ENCODE results near the gene S100A6.

S100A6 gene

DNA sequence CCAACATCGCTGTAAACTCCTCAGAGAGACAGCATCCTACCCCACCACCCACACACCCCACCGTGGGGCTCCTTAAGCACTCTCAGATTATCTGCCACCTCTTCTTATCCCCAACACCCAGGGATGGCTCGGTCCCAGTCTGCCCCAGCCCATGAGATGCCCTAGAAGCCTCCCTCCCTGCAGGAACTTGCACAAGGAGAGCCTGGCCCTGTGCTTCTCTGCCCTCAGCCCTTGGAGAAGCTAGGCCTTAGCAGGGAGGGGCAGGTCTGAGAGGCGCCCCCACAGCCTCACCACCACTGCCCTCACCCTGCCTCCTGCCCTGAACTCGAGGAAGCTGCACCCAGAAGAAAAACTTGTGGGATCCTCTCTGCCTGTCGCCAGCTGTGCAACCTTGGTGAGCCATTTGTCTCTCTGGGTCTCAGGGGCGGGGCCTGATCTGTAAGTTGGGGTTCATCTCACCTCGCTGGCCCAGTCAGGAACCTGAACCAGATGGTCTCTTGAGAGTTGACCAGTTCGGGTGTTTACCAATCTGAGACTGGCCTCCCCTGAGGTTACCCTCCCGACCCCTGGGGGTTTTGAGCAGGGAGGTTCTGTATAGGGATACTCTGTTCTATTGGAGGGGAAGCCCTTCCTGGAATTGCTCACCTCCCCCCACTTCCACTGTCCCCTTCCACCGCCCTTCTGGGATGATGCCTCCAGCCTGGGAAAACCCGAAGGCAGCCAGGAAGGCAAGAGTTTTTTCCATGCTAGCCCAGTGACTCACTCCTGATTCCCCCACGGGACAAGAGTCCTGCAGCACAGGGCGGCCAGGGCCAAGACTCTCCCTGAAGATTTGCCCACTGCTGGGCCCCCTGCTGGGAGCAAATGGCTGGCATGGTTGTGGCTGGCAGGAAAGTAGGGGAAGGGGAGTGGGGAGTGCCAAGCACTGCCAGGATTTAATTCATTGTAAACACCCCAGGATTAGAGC lies 13.2 kb upstream of the S100A6 start, which contains the start of gene S100A3:
Gene S100A3, minus strand, starts transcription at position 537 of the 967 bp plus-strand sequence. CDS start 773 bp downstream, outside the sequence.
- Histone ChIP-seq H2BK5ac (ENCODE audit: low read depth, low read length, poor library complexity, severe bottlenecking) (peak within 1 kb of the TSS; percentile 58), H2BK120ac (ENCODE audit: low read depth, low read length) (peak within 1 kb of the TSS; percentile 87), H2AK5ac (ENCODE audit: low read length, severe bottlenecking) (peak within 1 kb of the TSS; percentile 84), H3K14ac (ENCODE audit: low read length in 2 of 2) (peak within 1 kb of the TSS in 1 of 2 experiments; percentile 93), H4K8ac (ENCODE audit: low read length) (peak within 1 kb of the TSS; percentile 76), H2BK12ac (ENCODE audit: low read length in 2 of 2) (peak within 1 kb of the TSS; percentile 32 to 100), H3K4me1 (ENCODE audit: control insufficient read depth, insufficient read depth, low read depth, low read length) (peaks cover 62% of the 10 kb centered on the region), H3K9ac (ENCODE audit: low read length) (peak within 1 kb of the TSS; percentile 95), H4K91ac (ENCODE audit: low read length) (peak within 1 kb of the TSS; percentile 89), H2AFZ (ENCODE audit: low read depth, low read length) (peak within 1 kb of the TSS; percentile 72), H3K18ac (ENCODE audit: low read depth in 1 of 2, low read length in 2 of 2) (peak within 1 kb of the TSS; percentile 92 to 99), H3K4ac (ENCODE audit: low read depth in 1 of 2, low read length in 2 of 2) (peak within 1 kb of the TSS; percentile 91 to 98), H3K27me3 (ENCODE audit: control insufficient read depth in 1 of 2, insufficient read depth in 1 of 2, low read length in 2 of 2) (no peaks in the 10 kb centered on the region), H3K23ac (ENCODE audit: low read length in 2 of 2) (peak within 1 kb of the TSS in 1 of 2 experiments; percentile 78), H3K27ac (ENCODE audit: low read length, poor library complexity, severe bottlenecking) (peak within 1 kb of the TSS; percentile 44), H3K36me3 (ENCODE audit: control insufficient read depth in 1 of 2, insufficient read depth in 2 of 2, low read depth in 1 of 2, low read length in 2 of 2) (peaks cover 0 to 19% of the 10 kb centered on the region in 2 experiments), H3K79me1 (replicated peaks; ENCODE audit: low read length, poor library complexity, severe bottlenecking) (peaks cover 13% of the 10 kb centered on the region), H3K4me3 (ENCODE audit: insufficient read depth in 1 of 2, low read depth in 1 of 2, low read length in 2 of 2) (peak within 1 kb of the TSS in 1 of 2 experiments; percentile 87), H3K9me3 (ENCODE audit: control insufficient read depth, low read length) (no peaks in the 10 kb centered on the region), H3K4me2 (ENCODE audit: low read length, poor library complexity, severe bottlenecking) (no peak within 1 kb of the TSS), H2BK15ac (ENCODE audit: low read depth, poor library complexity, severe bottlenecking) (peak within 1 kb of the TSS; percentile 92)
- 39% methylated on average over 13 of the region's 14 CpGs for WGBS
- peak; percentile 97 for DNase-seq

DNA sequence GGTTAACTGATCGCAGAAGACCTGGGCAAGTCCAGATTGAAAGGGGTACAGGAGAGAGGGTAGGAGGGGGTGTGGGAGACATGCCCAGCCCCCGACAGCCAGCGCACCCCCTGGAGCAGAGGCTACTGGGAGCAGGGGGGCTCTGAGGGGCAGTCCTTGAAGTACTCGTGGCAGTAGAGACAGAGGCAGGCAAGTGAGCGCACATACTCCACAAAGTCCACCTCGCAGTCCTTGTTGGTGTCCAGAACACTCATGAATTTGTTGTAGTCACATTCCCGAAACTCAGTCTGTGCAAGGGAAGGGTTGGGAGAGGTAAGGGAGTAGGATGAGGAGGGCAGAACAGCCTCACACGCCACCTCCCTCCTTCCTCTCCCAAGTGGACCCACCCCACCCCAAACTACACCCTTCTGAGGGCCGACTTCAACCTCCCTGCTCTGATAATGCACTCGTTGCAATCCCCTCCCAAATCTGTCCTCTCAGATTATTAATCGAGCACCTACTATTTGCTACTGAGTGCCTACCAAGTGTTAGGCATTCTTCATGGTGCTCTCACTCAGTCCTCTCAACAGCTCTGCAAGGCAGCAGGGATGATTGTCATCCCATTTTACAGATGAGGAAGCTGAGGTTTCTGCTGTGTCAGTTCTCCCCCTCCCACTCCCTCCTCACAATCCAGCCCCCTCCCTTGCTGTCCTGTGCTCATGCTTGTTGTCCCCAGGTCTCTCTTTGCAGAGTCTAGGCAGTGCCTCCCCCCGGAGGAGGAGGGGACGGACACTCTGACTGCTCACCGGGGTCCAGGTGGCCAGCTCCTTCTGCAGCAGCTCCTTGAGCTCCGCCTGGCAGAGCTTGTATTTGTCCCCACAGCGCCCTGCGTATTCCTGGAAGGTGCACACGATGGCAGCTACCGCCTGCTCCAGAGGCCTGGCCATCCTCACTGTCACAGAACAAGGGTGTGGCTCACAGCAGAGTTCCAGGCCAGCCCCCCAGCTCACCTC lies 12.1 kb upstream of the S100A6 start:
- Histone ChIP-seq H4K8ac (ENCODE audit: low read length) (peak overlapping the region; percentile 92), H2BK5ac (ENCODE audit: low read depth, low read length, poor library complexity, severe bottlenecking) (peak overlapping the region; percentile 20), H3K27ac (ENCODE audit: low read length, poor library complexity, severe bottlenecking) (no peak overlapping the region), H3K23ac (ENCODE audit: low read length in 2 of 2) (peak overlapping the region in 1 of 2 experiments; percentile 51), H4K91ac (ENCODE audit: low read length) (peak overlapping the region; percentile 85), H3K4me1 (ENCODE audit: control insufficient read depth, insufficient read depth, low read depth, low read length) (peaks cover 62% of the 10 kb centered on the region), H2BK15ac (ENCODE audit: low read depth, poor library complexity, severe bottlenecking) (peak overlapping the region; percentile 99), H3K9me3 (ENCODE audit: control insufficient read depth, low read length) (no peaks in the 10 kb centered on the region), H2AFZ (ENCODE audit: low read depth, low read length) (no peak overlapping the region), H3K79me1 (replicated peaks; ENCODE audit: low read length, poor library complexity, severe bottlenecking) (peaks cover 15% of the 10 kb centered on the region), H3K14ac (ENCODE audit: low read length in 2 of 2) (peak overlapping the region in 1 of 2 experiments; percentile 71), H2AK5ac (ENCODE audit: low read length, severe bottlenecking) (peak overlapping the region; percentile 84), H3K36me3 (ENCODE audit: control insufficient read depth in 1 of 2, insufficient read depth in 2 of 2, low read depth in 1 of 2, low read length in 2 of 2) (peaks cover 8 to 31% of the 10 kb centered on the region in 2 experiments), H2BK12ac (ENCODE audit: low read length in 2 of 2) (peak overlapping the region; percentile 32 to 100), H3K18ac (ENCODE audit: low read depth in 1 of 2, low read length in 2 of 2) (peak overlapping the region; percentile 84 to 99), H3K9ac (ENCODE audit: low read length) (peak overlapping the region; percentile 95), H3K4me2 (ENCODE audit: low read length, poor library complexity, severe bottlenecking) (no peak overlapping the region), H3K27me3 (ENCODE audit: control insufficient read depth in 1 of 2, insufficient read depth in 1 of 2, low read length in 2 of 2) (no peaks in the 10 kb centered on the region), H3K4ac (ENCODE audit: low read depth in 1 of 2, low read length in 2 of 2) (peak overlapping the region; percentile 88 to 98), H3K4me3 (ENCODE audit: insufficient read depth in 1 of 2, low read depth in 1 of 2, low read length in 2 of 2) (peak overlapping the region in 1 of 2 experiments; percentile 87), H2BK120ac (ENCODE audit: low read depth, low read length) (peak overlapping the region; percentile 69)
- DNase-seq: no peak
- WGBS: 79% methylated on average over 18 of the region's 19 CpGs

DNA sequence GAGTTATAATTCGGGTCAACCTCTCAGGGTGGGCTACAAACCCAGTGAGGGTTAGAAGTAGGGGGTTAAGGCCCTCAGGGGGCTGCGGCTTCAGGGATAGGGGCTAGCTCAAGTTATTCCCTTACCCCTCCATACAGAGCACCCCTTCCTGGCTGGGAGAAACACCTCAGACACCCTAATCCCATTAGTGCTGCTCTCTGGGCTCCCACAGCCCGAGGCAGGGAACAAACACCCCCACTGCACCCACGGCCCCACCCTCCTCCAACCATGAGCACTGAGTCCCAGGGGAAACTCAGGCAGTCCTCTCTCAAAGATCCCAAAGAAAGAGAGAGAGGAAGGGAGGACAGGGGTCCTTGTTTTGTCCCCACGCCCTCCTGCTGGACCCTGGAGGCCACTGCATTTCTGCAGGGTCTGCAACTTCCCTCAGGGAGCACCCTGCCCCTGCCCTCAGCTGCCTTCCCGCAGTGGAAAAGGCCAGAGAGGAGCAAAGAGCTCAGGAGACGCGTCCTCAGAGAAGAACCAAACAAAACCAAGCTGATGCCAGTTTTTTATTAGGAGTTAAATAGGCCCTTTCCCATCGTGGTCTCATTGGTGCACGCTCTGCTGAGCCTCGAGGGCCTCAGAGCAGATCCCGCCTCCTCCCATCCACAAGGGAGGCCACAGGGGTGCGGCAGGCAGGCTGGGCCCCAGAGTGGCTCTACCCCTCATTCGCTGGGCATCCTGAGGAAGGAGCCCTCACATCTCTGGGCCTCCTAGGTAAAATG lies 11.2 kb upstream of the S100A6 start:
- no peak overlapping the region for H2AFZ ChIP-seq (ENCODE audit: low read depth, low read length)
- peak overlapping the region; percentile 94 for H2BK120ac ChIP-seq (ENCODE audit: low read depth, low read length)
- peaks cover 15% of the 10 kb centered on the region for H3K79me1 ChIP-seq (replicated peaks; ENCODE audit: low read length, poor library complexity, severe bottlenecking)
- peaks cover 66% of the 10 kb centered on the region for H3K4me1 ChIP-seq (ENCODE audit: control insufficient read depth, insufficient read depth, low read depth, low read length)
- H4K91ac ChIP-seq (ENCODE audit: low read length): peak overlapping the region; percentile 90
- peak overlapping the region; percentile 99 for H2BK15ac ChIP-seq (ENCODE audit: low read depth, poor library complexity, severe bottlenecking)
- H4K8ac ChIP-seq (ENCODE audit: low read length): peak overlapping the region; percentile 92
- H3K4me3 ChIP-seq (ENCODE audit: insufficient read depth in 1 of 2, low read depth in 1 of 2, low read length in 2 of 2): peak overlapping the region in 1 of 2 experiments; percentile 87
- H2BK12ac ChIP-seq (ENCODE audit: low read length in 2 of 2): peak overlapping the region; percentile 87 to 100
- peak overlapping the region; percentile 84 for H2AK5ac ChIP-seq (ENCODE audit: low read length, severe bottlenecking)
- peak overlapping the region; percentile 84 to 88 for H3K4ac ChIP-seq (ENCODE audit: low read depth in 1 of 2, low read length in 2 of 2)
- H3K14ac ChIP-seq (ENCODE audit: low read length in 2 of 2): peak overlapping the region in 1 of 2 experiments; percentile 71
- DNase-seq: no peak
- 81% methylated on average over 13 of the region's 14 CpGs for WGBS
- no peaks in the 10 kb centered on the region for H3K27me3 ChIP-seq (ENCODE audit: control insufficient read depth in 1 of 2, insufficient read depth in 1 of 2, low read length in 2 of 2)
- peak overlapping the region; percentile 79 to 84 for H3K18ac ChIP-seq (ENCODE audit: low read depth in 1 of 2, low read length in 2 of 2)
- peak overlapping the region; percentile 20 for H2BK5ac ChIP-seq (ENCODE audit: low read depth, low read length, poor library complexity, severe bottlenecking)
- H3K9ac ChIP-seq (ENCODE audit: low read length): peak overlapping the region; percentile 95
- H3K36me3 ChIP-seq (ENCODE audit: control insufficient read depth in 1 of 2, insufficient read depth in 2 of 2, low read depth in 1 of 2, low read length in 2 of 2): peaks cover 12 to 33% of the 10 kb centered on the region in 2 experiments
- H3K23ac ChIP-seq (ENCODE audit: low read length in 2 of 2): peak overlapping the region in 1 of 2 experiments; percentile 40
- H3K9me3 ChIP-seq (ENCODE audit: control insufficient read depth, low read length): no peaks in the 10 kb centered on the region
- no peak overlapping the region for H3K4me2 ChIP-seq (ENCODE audit: low read length, poor library complexity, severe bottlenecking)
- H3K27ac ChIP-seq (ENCODE audit: low read length, poor library complexity, severe bottlenecking): peak overlapping the region; percentile 5

Data from mesenchymal stem cell (in vitro differentiated cells and primary cell).